Panc1 (cell line): Measurements from ENCODE around the gene LAMB4. TPM values are rescaled to one million over a fixed set of nuclear protein-coding genes. Genes with fewer than 3 reads are reported as not detected.

Source experiments
- ATAC-seq: fragments of 200-7000 bp; cut with Tn5 transposase; 2 replicates; pipeline ENCODE4 v1.9.1; 2020; ENCODE audit warnings: mild to moderate bottlenecking, moderate library complexity
- BruUV-seq: library from RNA; stranded (reverse); fragments of 400-500 nt; replicated peaks from 2 replicates; lab custom pipeline; 2021; lab: Mats Ljungman, UMichigan
- CTCF ChIA-PET: fragments of 300-600 bp; sonication (Branson Sonifier 250); formaldehyde crosslinking; loops from one replicate; lab custom pipeline; 2022; ENCODE audit warnings: antibody characterized with exemption; lab: Charles Lee
- POLR2A ChIA-PET: fragments of 300-600 bp; sonication (Branson Sonifier 250); formaldehyde crosslinking; loops from one replicate; lab custom pipeline; 2022; ENCODE audit warnings: antibody characterized with exemption; lab: Charles Lee
- DNase-seq: peaks from one replicate; pipeline ENCODE4 v3.0.0-alpha.2; 2010; ENCODE audit warnings: low read depth, low spot score
- H3K27ac ChIP-seq: 2 replicates; pipeline ENCODE4 v1.5.1; 2011; ENCODE audit warnings: mild to moderate bottlenecking, low read length, inconsistent platforms
- H3K27me3 ChIP-seq: fragments of 200-500 bp; sonication (Bioruptor generic); 2 replicates; pipeline ENCODE4 v1.6.0; 2014; ENCODE audit warnings: low read length, inconsistent platforms; ENCODE audit not compliant: control insufficient read depth, insufficient read depth
- H3K36me3 ChIP-seq: fragments of 200-500 bp; sonication (Bioruptor generic); 2 replicates; pipeline ENCODE4 v1.5.1; 2014; ENCODE audit warnings: inconsistent platforms, mild to moderate bottlenecking, low read length, moderate library complexity; ENCODE audit not compliant: control insufficient read depth, insufficient read depth
- H3K4me1 ChIP-seq: 2 replicates; pipeline ENCODE4 v1.5.1; 2011; ENCODE audit warnings: inconsistent platforms, mild to moderate bottlenecking, low read length, moderate library complexity; ENCODE audit not compliant: control insufficient read depth, insufficient read depth
- H3K4me3 ChIP-seq, 2 experiments: 2 replicates each; pipeline ENCODE4 v1.5.1; 2011 to 2012; ENCODE audit warnings: low read depth in 2 of 2, low read length in 2 of 2, mild to moderate bottlenecking in 2 of 2, inconsistent platforms in 1 of 2, moderate library complexity in 1 of 2
- H3K9me3 ChIP-seq: fragments of 200-500 bp; sonication (Bioruptor generic); 2 replicates; pipeline ENCODE4 v1.5.1; 2014; ENCODE audit warnings: low read depth, mild to moderate bottlenecking, inconsistent platforms, low read length, moderate library complexity; ENCODE audit not compliant: control insufficient read depth, insufficient read depth
- POLR2AphosphoS5 ChIP-seq: IDR thresholded peaks from 2 replicates; pipeline ENCODE4 v1.6.1; 2012; ENCODE audit warnings: mild to moderate bottlenecking, low read depth, low read length, moderate library complexity
- REST ChIP-seq, 2 experiments: IDR thresholded peaks; 2 replicates each; pipeline ENCODE4 v1.6.1; 2011 to 2012; ENCODE audit warnings: low read depth in 2 of 2, control low read depth in 1 of 2, low read length in 1 of 2, mild to moderate bottlenecking in 1 of 2, moderate library complexity in 1 of 2; ENCODE audit not compliant: insufficient read depth in 1 of 2
- SIN3A ChIP-seq: IDR thresholded peaks from 2 replicates; pipeline ENCODE4 v1.6.1; 2012; ENCODE audit warnings: low read depth, mild to moderate bottlenecking, low read length, moderate library complexity, borderline replicate concordance; ENCODE audit not compliant: insufficient read depth
- TCF7L2 ChIP-seq: IDR thresholded peaks from 2 replicates; pipeline ENCODE4 v1.6.1; 2011; ENCODE audit warnings: mild to moderate bottlenecking, low read depth, low read length, inconsistent platforms
- in situ Hi-C: cut with HindIII; loops from 2 replicates; pipeline ENCODE4 v1.10.0; 2016; ENCODE audit warnings: low sequenced_read_pairs, low pct_unique_long_range_greater_than_20kb
- intact Hi-C: fragments of 100-400 bp; cut with micrococcal nuclease; formaldehyde crosslinking; loops from one replicate; pipeline ENCODE4 v1.10.0; 2022; ENCODE audit not compliant: unreplicated experiment
- total RNA-seq: library from RNA; stranded (reverse); gene quantifications from one replicate; pipeline ENCODE4 v1.2.1, GENCODE V29; 2021; ENCODE audit not compliant: unreplicated experiment
- TF ChIP-seq, protein P1 (sequence below): fragments of 450-650 bp; IDR thresholded peaks from 2 replicates; pipeline ENCODE4 v1.5.1; 2017; ENCODE audit warnings: mild to moderate bottlenecking

LAMB4 gene
- total RNA-seq, 1 experiment from 2014 or later: not detected

GRCh38 chr7:108120933-108121332 lies 9.2 kb downstream of the LAMB4 start:
- Histone ChIP-seq H3K4me1 (no peaks in the 10 kb centered on the region), H3K9me3 (no peaks in the 10 kb centered on the region), H3K36me3 (no peaks in the 10 kb centered on the region), H3K27ac (no peak overlapping the region), H3K4me3 (no peak overlapping the region), H3K27me3 (no peaks in the 10 kb centered on the region)
- no TSS peak for BruUV-seq
- ChIA-PET CTCF (no interaction called here), POLR2A (no interaction called here)
- no peak for TF ChIP-seq SIN3A
- TF ChIP-seq TCF7L2: no peak
- TF ChIP-seq, protein P1, sequence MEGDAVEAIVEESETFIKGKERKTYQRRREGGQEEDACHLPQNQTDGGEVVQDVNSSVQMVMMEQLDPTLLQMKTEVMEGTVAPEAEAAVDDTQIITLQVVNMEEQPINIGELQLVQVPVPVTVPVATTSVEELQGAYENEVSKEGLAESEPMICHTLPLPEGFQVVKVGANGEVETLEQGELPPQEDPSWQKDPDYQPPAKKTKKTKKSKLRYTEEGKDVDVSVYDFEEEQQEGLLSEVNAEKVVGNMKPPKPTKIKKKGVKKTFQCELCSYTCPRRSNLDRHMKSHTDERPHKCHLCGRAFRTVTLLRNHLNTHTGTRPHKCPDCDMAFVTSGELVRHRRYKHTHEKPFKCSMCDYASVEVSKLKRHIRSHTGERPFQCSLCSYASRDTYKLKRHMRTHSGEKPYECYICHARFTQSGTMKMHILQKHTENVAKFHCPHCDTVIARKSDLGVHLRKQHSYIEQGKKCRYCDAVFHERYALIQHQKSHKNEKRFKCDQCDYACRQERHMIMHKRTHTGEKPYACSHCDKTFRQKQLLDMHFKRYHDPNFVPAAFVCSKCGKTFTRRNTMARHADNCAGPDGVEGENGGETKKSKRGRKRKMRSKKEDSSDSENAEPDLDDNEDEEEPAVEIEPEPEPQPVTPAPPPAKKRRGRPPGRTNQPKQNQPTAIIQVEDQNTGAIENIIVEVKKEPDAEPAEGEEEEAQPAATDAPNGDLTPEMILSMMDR: no peak
- no peak for TF ChIP-seq REST (IDR thresholded peaks at IDR 0.05; ENCODE audit: insufficient read depth in 1 of 2, low read depth in 2 of 2, low read length in 1 of 2)
- no peak for TF ChIP-seq POLR2AphosphoS5
- ATAC-seq: no peak
- intact Hi-C loops: no loop called here
- no peak for DNase-seq
- in situ Hi-C loops: no loop called here

GRCh38 chr7:108120196-108120595 lies 10.0 kb downstream of the LAMB4 start:
- POLR2A ChIA-PET: no interaction called here
- Histone ChIP-seq H3K9me3 (no peaks in the 10 kb centered on the region), H3K27ac (no peak overlapping the region), H3K4me3 (no peak overlapping the region), H3K36me3 (no peaks in the 10 kb centered on the region), H3K4me1 (no peaks in the 10 kb centered on the region), H3K27me3 (no peaks in the 10 kb centered on the region)
- no peak for ATAC-seq
- in situ Hi-C loops (no loop called here), intact Hi-C loops (no loop called here)
- DNase-seq: no peak
- CTCF ChIA-PET: no interaction called here
- TF ChIP-seq POLR2AphosphoS5: no peak
- BruUV-seq: no TSS peak

DNA sequence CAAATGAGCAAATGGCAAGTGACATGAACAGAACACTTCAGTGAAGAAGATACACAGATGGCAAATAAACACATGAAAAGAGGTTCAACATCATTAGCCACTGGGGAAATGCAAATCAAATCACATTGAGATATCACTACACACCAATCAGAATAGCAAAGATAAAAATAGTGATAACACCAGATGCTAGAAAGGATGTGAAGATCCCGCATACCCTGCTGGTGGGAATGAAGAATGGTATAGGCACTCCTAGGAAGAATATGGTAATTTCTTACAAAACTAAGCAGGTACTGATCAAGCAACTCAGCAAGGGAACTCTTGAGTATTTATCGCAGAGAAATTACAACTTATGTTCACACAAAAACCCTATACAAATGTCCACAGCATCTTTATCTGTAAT lies 11.2 kb downstream of the LAMB4 start:
- Histone ChIP-seq H3K27ac (no peak overlapping the region), H3K4me1 (no peaks in the 10 kb centered on the region), H3K36me3 (no peaks in the 10 kb centered on the region), H3K27me3 (no peaks in the 10 kb centered on the region), H3K9me3 (no peaks in the 10 kb centered on the region), H3K4me3 (no peak overlapping the region)
- ATAC-seq (no peak), DNase-seq (no peak)
- TF ChIP-seq POLR2AphosphoS5 (no peak), TCF7L2 (no peak), SIN3A (no peak), REST (IDR thresholded peaks at IDR 0.05; ENCODE audit: insufficient read depth in 1 of 2, low read depth in 2 of 2, low read length in 1 of 2) (no peak)
- TF ChIP-seq, protein P1: no peak
- intact Hi-C loops: no loop called here
- BruUV-seq: no TSS peak
- ChIA-PET POLR2A (no interaction called here), CTCF (no interaction called here)
- in situ Hi-C loops: no loop called here
